Dedifferentiated amniotic fluid mesenchymal stem cell (primary cell): ENCODE measurements around the gene CDCA7L.
"Not testable (repeated sequence)": the region's sequence is repeated elsewhere in the genome, so short reads cannot be mapped to it uniquely, and the experiment has no call there.

ENCODE experiments used
- DNase-seq: peaks from one replicate; pipeline ENCODE4 v3.0.0-alpha.2; 2016; ENCODE audit errors: extremely low spot score

CDCA7L gene

DNA sequence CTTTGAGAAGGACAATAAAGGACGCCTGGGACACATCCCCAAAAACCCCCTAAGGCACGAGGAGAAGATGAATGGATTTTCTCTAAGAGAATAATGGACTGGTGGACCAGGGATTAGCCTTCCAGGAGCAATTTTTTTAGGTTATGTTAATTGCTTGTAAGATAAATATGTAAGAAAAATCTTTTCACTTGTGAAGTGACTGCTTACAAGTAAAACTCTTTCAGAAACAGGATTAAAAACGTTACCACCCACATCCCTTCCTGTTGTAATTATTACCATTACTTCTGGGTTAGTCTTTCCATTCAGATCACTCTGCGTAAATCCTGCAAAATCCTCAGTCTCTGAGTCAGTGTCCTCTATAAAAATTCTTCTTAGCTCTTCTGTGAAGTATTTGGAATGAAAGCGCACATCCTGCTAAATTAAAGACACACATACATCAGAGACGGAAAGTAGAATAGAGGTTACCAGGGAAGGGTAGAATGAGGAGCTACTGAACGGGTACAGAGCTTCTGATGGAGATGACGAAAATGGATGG is 34.3 kb downstream of the CDCA7L start:
- peak; percentile 26 for DNase-seq

- DNase-seq: no peak
These were observed 35.4 kb downstream of the CDCA7L start for GRCh38 chr7:21910253-21910652.

DNA sequence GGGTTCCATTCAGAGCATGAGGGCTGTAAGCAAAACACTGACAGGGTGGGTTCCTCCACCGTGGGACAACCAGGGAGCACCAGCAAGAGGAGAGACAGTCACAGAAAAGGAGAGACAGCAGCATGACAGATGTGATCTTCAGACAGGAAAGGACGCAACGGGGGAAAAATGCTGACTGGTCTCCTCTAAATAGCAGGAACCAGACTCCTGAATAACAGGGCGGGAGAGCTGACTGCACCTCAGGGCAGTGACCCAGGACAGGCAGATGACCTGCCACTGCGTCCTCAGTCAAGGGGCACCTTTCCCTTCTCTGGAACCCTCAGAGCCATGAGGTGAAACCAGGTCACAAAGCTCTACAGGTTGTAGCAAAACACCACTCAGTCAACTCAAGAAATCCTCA is 37.0 kb downstream of the CDCA7L start:
- DNase-seq: no peak

DNA sequence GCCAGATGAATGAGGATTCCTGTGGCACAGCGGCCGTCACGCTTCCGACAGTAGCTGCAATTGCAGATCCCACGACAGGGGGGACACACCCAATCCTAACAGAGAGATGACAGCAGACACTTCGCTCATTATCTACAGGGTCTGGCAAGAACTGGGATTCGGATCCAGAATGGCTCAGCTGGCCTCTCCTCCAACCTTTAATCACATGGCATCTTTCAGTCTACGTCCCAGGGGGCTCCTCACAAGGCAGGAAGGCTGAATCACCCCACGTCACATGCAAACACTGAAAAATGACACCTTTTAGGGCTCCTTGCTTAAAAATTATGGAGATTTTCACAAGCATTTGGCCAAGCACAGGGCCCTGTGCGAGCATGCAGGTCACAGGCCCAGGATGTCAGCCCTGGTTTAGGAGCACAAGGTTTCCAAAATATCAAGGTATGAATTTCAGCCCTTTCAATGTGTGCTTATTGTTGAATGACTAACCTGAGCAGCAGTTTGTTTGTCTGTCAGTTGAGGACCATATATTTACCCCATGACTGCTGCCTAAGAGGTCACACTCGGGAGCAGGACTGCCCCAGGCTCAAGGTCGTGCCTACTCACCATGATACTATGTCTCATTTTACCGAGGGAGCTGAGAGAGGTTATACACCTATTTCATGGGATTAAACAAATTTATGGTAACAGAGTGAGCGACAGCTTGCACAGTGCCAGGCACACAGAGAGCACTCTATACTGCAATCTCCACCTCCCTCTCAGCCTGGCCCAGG is 42.5 kb downstream of the CDCA7L start:
- DNase-seq: no peak

DNA sequence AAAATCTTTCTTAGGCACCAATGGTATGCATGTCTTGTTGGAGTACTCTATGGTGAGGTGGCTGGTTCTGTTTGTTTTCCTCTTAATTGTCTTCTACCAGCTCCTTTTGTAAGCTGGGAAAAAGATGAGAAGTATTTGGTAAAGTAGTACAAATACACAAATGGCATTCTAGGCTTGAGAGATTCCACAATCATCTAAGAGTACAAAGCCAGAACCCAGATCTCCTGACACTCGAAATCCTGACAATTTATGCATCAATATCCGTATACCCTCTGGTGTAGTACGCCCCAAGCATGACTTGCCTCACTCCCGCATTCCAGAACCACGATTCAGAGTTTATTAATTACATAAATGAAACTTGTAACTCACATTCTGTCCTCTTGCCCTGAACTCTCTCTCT is 43.5 kb downstream of the CDCA7L start:
- peak; percentile 17 for DNase-seq

DNA sequence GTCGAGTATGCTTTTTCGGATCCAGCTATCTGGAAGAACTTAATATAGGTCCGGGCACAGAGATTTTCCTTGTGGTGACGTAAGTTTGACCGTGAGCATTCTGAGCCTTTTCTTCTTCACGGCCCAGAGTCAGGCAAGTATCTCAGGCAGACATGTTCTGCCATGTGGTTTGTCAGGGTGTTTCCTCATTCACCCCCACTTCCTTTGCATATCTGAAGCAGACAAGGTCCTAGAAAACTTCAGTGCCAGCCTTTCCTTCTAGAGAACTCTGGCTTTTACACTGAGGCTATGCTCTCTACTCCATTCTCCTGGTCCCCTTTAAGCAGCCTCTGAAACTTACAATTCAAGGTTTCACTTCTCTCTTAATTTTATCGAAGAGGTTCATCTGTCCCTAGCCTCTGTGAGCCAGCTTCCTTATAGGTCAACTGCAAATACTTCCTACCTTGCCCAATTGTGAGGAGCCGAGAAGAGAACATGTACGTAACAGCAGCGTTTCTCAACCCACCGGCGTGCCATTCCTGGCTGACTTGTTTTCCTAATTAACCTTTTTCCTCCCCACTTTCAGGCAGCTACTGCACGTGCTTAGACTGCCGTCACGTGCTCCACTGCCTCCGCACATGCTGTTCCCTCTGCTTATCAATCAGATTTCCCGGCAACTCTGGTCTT is 47.3 kb downstream of the CDCA7L start:
- no peak for DNase-seq

- no peak for DNase-seq
These were observed 52.3 kb downstream of the CDCA7L start for GRCh38 chr7:21893401-21893800.

GRCh38 chr7:21891291-21891690 is 54.4 kb downstream of the CDCA7L start:
- no peak for DNase-seq

GRCh38 chr7:21887779-21888178 is 57.9 kb downstream of the CDCA7L start:
- DNase-seq: no peak

DNA sequence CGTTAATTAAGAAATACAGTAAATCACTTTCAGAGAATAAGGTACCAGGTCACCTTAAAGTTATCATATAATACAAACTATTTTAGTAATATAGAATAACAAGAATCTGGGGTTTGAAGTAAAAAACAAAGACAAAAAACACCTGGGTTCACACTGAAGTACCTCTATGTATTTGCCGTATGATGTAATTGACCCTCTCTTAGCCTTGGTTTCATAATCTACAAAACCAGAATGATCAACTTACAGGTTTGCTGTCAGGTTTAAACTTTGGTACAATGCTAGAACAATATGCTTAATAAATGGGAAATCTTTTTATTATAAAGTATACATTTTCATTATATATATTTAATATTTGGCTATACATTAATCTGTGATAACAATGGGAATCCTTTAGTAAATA is 58.3 kb downstream of the CDCA7L start:
- DNase-seq: no peak

- no peak for DNase-seq
These were observed 59.3 kb downstream of the CDCA7L start for GRCh38 chr7:21886396-21886795.

DNA sequence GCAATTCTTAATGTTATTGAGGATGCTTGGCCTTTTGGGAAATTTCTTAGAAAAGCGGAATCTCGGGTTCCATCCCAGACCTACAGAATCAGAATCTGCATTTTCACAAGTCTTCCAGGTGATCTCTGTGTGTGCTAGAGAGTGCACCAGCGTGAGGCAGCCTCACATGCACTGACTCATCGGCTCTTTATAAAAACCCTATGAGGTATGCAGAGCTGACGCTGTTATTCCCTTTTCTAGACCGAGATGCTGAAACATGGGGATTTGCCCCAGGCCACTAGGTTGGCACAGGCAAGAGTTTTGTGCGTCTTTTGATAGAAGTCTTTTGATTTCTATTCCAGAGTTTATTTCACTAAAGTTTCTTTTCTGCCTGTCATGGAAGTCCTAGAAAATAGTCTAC is 61.2 kb downstream of the CDCA7L start:
- no peak for DNase-seq

GRCh38 chr7:21883501-21883900 is 62.2 kb downstream of the CDCA7L start:
- DNase-seq: not testable (repeated sequence)

DNA sequence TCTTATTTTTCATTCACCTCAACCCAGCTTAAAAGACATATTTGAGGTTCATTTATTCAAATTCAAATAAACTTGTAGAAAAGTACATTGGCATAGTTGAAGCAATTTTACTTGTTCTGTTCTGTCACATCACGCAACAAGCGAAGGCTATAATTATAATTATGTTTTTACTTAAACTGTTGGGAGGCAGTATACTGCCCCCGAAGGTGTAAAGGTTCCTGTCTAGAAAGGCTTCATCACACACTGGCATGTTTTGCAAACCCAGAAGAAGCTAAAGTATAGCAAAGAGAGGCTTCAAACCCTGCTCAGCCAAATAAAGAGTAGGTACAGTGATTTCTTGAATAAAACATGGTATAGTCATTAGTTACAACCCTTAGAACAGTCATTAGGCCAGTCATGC is 62.6 kb downstream of the CDCA7L start:
- DNase-seq: no peak

GRCh38 chr7:21869785-21870402 is 75.8 kb downstream of the CDCA7L start:
- no peak for DNase-seq

GRCh38 chr7:21868576-21868850 is 77.2 kb downstream of the CDCA7L start:
- DNase-seq: no peak

- DNase-seq: no peak
These were observed 77.7 kb downstream of the CDCA7L start for GRCh38 chr7:21867816-21868575.

DNA sequence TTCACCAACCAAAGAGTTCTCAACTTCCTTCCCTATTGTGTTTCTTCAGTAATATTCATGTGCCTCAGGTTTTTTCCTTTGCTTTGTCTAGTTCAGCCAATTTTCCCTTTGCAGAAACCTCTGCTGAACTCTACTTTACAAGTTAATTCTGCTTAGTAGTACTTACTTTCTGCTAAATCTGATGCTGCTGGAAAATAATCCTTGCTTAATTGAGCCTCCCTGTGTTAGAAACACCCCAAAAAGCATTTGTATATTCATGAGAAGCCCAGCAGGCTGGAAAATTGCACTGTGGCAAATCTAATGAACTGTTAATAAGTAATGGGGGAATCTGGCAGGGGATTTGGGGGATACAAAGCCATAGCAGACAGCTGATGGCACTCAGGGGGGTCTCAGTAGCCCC is 78.5 kb downstream of the CDCA7L start:
- no peak for DNase-seq

DNA sequence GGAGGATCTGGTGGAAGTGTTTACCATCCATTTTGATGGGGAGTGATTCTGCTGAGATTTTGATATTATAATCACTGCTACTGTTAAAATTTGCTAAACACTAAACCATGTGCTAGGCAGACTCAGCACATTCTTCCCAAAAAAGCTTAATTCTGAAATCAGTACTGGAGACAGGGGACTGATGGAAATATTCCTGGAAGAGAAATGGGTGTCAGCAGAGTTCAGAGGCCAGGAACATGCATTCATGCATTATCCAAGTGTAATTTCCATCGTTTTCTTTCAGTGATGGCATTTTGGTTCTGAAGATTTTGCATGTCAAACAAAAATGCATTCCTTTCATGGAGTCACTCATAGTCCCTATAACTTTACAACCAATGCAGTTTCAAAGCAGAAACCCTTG is 79.0 kb downstream of the CDCA7L start:
- DNase-seq: no peak

GRCh38 chr7:21865631-21866204 is 80.0 kb downstream of the CDCA7L start:
- not testable (repeated sequence) for DNase-seq

DNA sequence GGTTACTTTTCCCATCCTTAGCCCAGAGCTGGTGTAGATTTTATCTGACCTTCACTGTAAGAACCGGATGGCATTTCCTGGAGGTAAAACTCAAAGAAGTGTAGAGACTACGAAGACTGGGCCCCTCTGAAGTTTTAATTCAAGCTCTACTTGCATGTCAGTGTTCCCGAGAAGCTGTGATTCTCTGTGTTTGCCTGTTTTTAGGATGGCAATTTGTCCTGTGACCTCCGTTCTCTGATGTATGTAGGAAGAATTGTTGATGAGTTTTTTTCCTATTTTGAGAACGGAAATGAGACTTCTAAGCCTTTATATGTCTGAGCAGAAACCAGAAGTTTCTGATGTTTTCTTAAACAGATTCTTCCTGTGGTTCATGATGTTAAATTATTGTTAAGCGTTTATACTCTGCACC is 94.1 kb downstream of the CDCA7L start:
- DNase-seq: no peak
